ENCODE measurements around the gene C19orf81. TPM values are rescaled to one million over a fixed set of nuclear protein-coding genes. Genes with fewer than 3 reads are reported as not detected.
"Not testable (repeated sequence)": the region's sequence is repeated elsewhere in the genome, so short reads cannot be mapped to it uniquely, and the experiment has no call there.

Gene C19orf81
- total RNA-seq (2014; rRNA removed; shearing (Covaris generic)), result 5.0 and 5.3 TPM in 2 replicates

DNA sequence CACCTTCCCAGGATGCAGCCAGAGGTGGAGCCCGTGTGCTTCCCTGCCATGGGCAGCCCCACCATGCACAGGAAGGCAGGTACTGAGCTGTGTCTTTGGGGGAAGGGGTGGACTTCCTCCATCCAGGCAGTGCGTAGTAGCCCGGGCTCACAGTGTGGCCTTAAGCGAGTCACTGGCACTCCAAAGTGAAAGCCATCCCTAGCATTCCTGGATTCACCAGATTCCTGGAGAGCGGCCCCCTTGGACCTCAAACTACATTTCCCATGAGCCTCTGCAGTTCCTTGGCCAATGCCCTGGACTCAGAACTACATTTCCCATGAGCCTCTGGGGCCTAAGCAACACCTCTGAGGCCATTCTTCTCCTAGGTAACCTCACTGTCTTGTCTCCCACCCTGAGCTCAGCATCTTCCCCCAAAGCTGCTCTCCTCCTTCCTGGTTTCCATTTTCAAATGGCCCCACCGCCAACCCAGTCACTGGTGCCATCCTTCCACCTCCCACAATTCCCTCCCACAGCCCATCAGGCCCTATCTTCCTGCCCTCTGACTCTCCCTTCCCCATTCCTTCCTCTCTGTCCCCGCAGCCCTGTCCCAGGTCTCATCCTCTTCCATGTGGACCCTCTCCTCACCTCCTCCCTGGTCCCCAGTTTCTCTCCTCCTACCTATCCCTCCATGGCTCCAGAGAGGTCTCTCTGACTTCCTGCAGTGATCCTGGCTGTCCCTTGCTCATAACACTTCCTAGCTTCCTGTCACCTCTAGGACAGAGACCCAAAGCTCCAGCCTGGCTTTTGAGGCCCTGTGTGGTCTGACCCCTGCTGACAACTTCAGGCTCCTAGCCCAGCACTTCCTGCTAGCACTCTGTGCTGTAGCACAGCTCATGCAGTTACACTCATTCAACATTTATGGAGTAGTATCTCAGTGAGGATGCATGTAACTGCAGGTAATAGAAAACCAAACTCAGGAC lies at the start of gene C19orf81:
TSS of gene C19orf81 (plus strand) at position 13 of the 959 bp plus-strand sequence. CDS start at position 13, 0 bp downstream.
- peak; percentile 73 for DNase-seq (ENCODE audit: low spot score)

DNA sequence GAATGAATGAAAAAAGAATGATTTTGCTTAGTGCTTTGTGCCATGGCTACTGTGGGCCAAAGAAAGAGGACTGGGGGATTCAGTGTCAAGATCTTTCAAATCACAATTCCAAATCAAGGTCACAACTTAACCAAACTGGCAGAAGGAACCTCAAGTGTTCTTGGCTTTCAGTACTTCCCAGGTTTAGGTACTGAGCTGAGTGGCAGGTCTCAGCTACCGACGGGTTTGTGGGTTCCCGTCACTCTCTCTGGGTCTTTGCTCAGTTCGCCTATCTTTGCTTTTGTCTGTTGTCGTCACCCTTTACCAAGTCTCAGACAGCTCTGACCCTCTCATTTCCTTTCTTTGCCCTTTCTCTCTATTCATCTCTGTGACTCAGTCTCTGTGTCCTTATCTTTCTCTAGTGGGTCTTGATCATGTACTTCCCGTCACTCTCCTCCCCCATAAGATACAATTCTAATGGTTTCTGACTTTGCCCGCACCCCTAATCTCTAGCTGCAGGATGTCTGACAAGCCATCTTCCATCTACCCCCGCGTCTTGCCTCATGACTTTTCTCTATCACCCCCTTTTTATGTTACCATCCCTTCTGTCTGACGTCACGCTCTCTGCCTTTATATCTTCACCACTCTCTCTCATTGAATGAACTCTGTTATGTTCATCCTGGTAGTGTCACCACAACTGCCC lies 47.7 kb upstream of the C19orf81 start:
- DNase-seq (ENCODE audit: low spot score), result no peak

DNA sequence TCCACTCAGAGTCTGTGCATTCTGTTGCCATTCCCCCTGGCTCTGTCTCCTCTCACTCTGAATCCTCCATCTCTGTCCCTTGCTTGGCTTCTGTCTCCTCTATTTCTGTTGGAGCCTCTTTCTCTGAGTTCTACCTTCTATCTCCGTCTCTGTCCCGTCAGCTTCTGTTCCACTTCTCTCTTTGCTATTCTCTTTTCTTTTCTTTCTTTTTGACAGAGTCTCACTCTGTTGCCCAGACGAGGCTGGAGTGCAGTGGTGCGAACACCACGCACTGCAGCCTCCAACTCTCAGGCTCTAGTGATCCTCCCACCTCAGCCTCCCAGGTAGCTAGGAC lies 47.2 kb upstream of the C19orf81 start:
- no peak for DNase-seq (ENCODE audit: low spot score)

DNA sequence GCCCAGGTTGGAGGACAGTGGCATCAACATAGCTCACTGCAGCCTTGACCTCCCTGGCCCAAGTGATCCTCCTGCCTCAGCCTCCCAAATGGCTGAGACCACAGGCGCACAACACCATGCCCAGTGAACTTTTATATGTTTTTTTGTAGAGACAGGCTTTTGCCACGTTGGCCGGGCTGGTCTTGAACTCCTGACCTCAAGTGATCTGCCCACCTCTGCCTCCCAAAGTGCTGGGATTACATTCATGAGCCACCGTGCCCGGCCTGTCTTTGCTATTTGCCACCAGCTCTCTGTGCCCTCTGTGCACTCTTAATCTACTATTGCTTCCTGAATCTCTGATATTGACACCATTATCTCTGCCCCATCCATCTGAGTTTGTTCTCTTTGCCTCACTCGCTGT lies 46.7 kb upstream of the C19orf81 start:
- no peak for DNase-seq (ENCODE audit: low spot score)

DNA sequence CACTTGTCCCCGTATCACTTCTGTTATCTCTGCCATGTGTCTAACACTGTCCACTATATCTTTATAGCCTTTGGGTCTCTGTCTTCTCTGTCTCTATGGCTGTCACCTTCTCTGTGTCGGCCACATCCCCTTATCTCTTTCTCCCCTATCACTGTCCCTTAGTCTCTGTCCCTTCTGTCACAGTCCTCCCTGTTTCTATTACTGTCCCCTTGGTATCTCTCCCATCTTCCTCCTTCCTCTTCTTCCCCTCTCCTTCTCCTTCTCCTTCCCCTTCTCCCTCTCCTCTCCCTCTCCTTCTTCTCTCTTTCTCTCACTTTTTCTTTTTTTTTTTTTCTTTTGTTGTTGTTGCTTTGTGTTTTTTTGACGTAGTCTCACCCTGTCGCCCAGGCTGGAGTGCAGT lies 46.3 kb upstream of the C19orf81 start:
- no peak for DNase-seq (ENCODE audit: low spot score)

DNA sequence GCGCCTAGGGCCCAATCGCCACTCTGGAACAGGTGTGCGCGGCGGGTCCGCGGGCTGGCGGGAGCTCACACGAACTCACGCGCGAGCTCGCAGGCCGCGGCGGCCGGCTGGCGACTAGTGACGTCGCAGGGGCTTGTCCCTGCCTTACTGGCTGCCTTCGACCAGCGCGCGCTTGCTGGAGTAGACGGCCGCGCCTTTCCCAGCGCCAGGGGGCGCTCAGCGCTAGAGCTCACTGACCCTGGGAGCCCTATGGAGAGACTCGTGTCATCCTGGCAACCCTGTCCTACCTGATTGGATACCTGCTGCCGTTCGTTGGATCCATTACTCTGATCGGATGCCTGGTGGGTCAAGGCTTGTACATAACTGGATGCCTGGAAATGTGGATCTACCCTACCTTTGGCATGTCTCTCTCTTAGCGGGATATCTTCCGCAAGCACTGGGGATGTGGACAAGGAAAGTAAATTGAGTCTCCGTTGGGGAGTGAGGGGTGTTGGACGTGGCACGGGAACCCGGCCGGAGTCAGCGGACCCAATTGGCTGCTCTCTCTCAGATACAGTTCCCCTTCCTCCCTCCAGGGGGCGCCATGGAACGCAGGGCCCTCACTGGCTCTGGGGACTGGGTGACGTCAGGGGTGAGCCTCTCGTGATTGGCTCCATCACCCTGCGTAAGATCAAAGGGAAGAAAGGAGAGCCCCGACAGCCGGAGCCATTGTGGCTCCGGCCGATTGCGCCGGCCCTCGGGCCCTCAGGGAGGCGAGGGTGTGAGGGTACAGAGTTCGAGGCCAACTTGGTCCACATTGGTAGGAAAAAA lies 44.8 kb upstream of the C19orf81 start:
- not testable (repeated sequence) for DNase-seq (ENCODE audit: low spot score)

DNA sequence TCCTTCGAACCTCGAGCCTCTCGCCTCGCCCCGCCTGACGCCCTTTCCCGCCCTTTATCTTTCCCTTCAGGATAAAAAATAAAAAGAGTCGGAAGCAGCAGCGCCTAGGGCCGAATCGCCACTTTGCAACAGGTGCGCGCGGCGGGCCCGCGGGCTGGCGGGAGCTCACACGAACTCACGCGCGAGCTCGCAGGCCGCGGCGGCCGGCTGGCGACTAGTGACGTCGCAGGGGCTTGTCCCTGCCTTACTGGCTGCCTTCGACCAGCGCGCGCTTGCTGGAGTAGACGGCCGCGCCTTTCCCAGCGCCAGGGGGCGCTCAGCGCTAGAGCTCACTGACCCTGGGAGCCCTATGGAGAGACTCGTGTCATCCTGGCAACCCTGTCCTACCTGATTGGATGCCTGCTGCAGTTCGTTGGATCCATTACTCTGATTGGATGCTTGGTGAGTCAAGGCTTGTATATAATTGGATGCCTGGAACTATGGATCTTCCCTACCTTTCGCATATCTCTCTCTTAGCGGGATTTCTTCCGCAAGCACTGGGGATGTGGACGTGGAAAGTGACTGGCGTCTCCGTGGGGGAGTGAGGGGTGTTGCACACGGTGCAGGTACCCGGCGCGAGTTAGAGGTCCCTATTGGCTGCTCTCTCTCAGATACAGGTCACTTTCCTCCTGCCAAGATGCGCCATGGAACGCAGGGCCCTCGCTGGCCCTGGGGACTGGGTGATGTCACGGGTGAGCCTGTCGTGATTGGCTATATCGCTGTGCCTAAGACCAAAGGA lies 43.0 kb upstream of the C19orf81 start:
- not testable (repeated sequence) for DNase-seq (ENCODE audit: low spot score)

DNA sequence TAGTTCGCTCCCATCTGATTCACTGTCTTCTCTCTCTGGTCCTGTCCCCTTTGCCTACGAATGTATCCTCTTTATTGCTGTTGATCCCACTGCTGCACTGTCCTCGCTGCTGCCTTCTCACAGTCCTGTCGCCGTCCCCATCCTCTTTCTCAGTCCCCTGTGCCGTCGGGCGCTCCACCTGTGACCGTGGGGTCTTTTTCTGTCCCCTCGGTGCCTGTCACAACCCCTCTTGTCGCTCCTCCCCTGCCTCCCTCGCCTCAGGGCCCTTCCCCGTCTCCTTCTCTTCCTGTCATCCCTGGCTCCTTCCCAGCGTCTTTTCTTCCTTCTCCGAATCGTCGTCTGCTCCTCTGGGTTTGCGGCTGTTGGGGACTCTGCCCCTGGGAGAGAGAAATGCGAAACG lies 41.9 kb upstream of the C19orf81 start:
- DNase-seq (ENCODE audit: low spot score), result no peak

DNA sequence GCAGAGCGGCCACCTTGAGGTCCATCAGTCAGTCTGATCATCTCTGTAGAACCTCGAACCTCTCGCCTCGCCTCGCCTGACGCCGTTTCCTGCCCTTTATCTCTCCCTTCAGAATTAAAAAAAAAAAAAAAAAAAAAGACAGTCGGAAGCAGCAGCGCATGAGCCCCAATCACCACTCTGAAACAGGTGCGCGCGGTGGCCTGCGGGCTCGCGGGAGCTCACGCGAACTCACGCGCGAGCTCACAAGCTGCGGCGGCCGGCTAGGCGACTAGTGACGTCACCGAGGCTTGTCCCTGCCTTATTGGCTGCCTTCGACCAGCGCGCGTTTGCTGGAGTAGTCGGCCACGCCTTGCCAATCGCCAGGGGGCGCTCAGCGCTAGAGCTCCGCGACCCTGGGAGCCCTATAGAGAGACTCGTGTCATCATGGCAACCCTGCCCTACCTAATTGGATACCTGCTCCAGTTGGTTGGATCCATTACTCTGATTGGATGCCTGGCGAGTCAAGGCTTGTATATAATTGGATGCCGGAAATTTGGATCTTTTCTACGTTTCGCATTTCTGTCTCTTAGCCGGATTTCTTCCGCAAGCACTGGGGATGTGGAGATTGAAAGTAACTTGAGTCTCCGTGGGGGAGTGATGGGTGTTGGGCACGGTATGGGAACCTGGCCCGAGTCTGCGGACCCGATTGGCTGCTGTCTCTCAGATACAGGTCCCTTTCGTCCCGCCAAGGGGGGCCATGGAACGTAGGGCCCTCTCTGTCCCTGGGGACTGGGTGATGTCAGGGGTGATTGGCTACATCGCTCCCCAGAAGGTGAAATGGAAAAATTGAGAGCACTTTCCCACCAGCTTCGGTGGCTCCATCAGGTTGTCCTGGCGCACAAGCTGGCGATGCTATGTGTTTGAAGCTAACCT lies 41.1 kb upstream of the C19orf81 start:
- peak; percentile 96 for DNase-seq (ENCODE audit: low spot score)

DNA sequence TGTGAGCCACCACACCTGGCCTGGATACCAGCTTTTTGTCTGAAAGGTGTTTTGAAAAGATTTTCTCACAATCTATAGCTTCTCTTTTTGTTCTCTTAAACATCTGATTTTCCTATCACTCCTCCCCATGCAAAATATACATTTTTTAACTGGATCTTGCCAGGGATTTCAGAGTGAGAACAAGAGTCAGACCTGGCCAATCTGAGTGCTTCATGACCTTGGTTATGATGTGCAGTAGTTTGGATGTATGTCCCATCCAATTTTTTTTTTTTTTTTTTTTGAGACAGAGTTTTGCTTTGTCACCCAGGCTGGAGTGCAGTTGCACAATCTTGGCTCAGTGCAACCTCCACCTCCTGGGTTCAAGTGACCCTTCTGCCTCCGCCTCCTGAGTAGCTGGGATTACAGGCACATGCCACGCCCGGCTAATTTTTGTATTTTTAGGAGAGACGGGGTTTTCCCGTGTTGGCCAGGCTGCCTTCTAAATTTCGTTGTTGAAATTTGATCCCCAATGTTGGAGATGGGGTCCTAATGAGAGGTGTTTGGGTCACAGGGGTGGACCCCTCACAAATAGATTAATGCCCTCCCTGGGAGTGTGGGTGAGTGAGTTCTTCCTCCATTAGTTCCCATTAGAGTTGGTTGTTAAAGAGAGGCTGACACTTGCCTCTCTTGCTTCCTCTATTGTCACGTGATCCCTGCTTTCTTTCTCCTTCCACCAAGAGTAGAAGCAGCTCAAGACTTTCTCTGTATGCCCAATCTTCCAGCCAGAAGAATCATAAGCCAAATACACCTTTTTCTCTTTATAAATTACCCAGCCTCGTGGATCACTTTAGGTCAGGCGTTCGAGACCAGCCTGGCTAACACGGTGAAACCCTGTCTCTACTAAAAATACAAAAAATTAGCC lies 36.5 kb upstream of the C19orf81 start:
- not testable (repeated sequence) for DNase-seq (ENCODE audit: low spot score)

DNA sequence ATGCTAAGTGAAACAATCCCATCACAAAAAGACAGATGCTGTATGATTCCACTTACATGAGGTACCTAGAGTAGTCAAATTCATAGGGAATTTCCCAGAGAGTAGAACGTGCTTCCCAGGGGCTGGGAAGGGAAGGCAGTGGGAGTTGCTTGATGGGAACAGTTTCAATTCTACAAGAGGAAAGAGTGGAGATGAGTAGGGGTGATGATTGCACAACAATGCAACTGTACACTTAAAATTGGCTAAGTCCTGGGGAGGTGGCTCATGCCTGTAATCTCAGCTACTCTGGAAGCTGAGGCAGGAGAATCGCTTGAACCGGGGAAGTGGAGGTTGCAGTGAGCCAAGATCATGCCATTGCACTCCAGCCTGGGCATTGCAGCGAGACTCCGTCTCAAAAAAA lies 30.9 kb upstream of the C19orf81 start:
- DNase-seq (ENCODE audit: low spot score), result not testable (repeated sequence)

DNA sequence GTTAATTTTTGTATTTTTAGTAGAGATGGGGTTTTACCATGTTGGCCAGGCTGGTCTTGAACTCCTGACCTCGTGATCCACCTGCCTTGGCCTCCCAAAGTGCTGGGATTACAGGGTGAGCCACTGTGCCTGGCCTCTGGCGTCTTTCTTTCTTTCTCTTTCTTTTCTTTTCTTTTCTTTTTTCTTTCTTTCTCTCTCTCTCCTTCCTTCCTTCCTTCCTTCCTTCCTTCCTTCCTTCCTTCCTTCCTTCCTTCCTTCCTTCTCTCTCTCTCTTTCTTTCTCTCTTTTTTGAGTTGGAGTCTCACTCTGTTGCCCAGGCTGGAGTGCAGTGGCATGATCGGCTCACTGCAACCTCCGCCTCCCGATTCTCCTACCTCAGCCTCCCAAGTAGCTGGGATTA lies 30.1 kb upstream of the C19orf81 start:
- DNase-seq (ENCODE audit: low spot score), result not testable (repeated sequence)

DNA sequence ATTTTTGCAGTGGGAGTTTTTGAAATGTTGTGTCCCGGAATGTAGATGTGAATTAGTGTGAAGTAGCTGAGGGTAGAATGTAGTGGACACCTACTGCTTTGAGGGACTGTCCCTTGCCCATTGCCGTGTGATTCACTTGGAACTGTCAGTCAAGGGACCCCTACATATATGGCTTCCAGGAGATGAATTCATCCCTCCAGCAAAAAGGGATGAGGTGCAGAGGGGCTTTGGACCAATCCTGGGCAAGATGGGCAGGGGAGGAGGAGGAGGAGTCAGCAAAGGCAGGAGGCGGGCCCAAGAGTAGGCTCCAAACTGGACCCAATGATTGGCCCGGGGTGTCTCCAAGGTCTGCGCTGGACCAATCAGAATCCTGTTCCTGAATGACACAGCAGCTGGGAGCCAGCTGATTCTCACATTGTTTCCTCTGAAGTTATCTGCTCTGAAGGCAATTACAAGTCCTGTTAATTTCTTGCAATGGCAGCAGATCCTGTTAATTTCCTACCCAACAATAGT lies 28.8 kb upstream of the C19orf81 start:
- DNase-seq (ENCODE audit: low spot score), result not testable (repeated sequence)

DNA sequence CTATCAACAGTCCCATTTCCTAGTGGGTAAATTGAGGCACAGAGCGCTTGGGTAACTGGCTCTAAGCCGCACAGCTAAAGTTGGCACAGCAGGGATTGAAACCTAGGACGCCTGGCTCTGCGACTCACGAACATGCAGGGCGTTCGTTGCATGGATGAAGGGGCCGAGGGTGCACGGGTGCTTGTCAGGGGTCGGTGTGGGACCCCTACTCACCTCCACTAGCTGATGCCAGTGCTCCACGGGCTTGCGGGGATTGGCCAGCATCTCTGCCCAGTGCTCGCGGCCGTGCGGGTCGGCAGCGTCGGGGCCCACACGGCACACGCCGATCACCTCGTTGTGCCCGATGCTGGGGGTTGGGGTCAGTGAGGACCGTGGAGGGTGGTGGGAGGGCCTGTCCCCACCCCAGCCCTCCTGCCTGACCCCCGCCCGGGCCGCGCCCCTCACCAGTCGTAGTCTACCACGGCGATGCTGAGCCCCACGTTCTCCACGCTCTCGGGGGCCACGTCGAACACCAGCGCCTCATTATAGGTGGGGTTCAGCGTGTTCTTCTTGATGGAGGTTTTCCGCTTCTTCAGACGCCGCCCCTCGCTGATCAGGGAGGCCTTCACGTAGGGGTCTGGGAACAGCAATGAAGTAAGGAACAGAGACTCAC lies 24.2 kb upstream of the C19orf81 start:
- DNase-seq (ENCODE audit: low spot score), result no peak

DNA sequence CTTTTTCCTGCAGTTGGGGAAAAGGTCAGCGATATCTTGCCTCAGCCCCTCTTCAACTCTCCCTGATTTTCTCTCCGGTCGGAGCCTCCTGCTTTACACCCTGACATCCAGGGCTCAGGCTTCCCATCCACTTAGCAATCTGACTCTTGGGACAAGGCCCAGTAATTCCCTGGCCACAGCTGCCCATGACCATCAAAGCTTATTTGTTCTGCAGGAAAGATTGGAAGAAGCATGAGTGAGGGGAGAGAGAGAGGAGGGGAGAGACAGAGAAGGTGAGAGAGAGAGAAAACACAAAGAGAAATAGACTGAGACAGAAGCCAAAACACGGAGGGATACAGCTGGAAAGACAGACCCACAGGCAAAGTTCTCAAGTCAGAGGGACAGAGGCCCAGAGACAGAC lies 23.2 kb upstream of the C19orf81 start:
- DNase-seq (ENCODE audit: low spot score), result no peak

DNA sequence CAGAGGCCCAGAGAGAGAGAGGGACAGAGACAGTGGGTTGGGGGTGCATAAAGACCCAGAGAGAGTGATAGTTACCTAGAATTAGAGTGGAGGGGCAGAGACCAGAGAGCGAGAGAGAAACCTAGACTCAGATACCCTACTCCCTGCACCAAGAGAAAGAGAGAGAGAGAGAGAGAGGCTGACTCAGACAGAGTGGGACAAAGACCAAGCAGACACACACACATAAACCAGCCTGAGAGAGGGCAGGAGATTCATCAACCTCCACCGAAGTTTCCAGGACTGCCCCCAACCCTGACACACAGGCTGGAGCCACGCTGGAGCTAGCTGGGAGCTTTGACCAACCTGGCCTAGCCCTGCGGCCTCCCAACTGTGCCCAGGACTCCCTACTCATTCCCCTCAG lies 22.4 kb upstream of the C19orf81 start:
- no peak for DNase-seq (ENCODE audit: low spot score)

DNA sequence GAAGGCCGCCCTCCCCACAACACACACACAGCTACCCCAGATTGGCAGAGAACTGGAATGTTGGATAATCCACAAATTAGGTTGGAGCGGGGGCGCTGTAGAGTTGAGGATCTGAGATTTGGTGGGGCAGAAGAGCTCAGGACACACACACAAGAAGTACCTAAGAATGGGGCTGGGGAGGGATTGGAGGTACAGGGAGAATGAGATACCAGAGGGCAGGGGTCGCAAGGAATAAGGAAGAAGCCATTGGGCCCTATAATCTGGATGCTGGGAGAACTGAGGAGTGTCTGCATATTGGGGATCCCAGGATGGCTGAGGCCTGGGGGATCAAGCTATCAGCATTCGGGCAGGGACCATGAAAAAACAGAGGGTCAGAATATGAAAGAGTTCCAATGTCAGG lies 21.1 kb upstream of the C19orf81 start:
- DNase-seq (ENCODE audit: low spot score), result no peak

DNA sequence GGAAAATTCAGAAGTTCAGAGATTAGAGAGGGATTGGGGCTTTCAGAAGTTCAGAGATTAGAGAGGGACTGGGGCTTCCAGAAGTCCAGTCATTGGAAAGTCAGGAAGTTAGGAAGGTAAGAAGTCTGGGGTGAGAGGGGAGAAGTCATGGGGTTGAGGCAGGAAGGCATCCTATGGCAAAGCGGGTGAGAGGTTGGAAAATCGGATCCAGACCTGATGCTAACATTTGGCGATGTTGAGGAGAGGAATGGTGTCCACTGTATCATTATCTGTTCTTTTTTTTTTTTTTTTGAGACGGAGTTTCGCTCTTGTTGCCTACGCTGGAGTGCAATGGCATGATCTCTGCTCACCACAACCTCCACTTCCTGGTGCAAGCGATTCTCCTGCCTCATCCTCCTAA lies 20.7 kb upstream of the C19orf81 start:
- no peak for DNase-seq (ENCODE audit: low spot score)
